Calu3 (cell line): Measurements from ENCODE around the gene CYP19A1. TPM values are rescaled to one million over a fixed set of nuclear protein-coding genes. Genes with fewer than 3 reads are reported as not detected.

Experiments
- BruUV-seq: library from RNA; stranded (reverse); fragments of 400-500 nt; replicated peaks from 2 replicates; lab custom pipeline; 2021; lab: Mats Ljungman, UMichigan
- CTCF ChIA-PET: fragments of 300-600 bp; sonication (Branson Sonifier 250); formaldehyde crosslinking; loops from one replicate; lab custom pipeline; 2022; ENCODE audit warnings: antibody characterized with exemption; lab: Charles Lee
- DNase-seq: peaks from one replicate; pipeline ENCODE4 v3.0.0; 2022
- H3K27ac Mint-ChIP-seq: one replicate; pipeline ENCODE4 v1.8.0; 2022; ENCODE audit warnings: mixed read lengths; ENCODE audit not compliant: unreplicated experiment
- H3K27me3 Mint-ChIP-seq: one replicate; pipeline ENCODE4 v1.8.0; 2022; ENCODE audit warnings: mixed read lengths; ENCODE audit not compliant: unreplicated experiment
- H3K36me3 Mint-ChIP-seq: one replicate; pipeline ENCODE4 v1.8.0; 2022; ENCODE audit warnings: mild to moderate bottlenecking, moderate library complexity, mixed read lengths; ENCODE audit not compliant: insufficient read depth, unreplicated experiment
- H3K4me1 Mint-ChIP-seq: one replicate; pipeline ENCODE4 v1.8.0; 2022; ENCODE audit warnings: mild to moderate bottlenecking, low read depth, mixed read lengths; ENCODE audit not compliant: unreplicated experiment
- H3K4me3 Mint-ChIP-seq: one replicate; pipeline ENCODE4 v1.8.0; 2022; ENCODE audit warnings: mild to moderate bottlenecking, low read depth, moderate library complexity, mixed read lengths; ENCODE audit not compliant: unreplicated experiment
- H3K9me3 Mint-ChIP-seq: one replicate; pipeline ENCODE4 v1.8.0; 2022; ENCODE audit warnings: low read depth, mixed read lengths; ENCODE audit not compliant: unreplicated experiment
- CTCF ChIP-seq: fragments of 200-600 bp; IDR thresholded peaks from one replicate; pipeline ENCODE4 v1.8.0; 2022; ENCODE audit warnings: antibody characterized with exemption; ENCODE audit not compliant: unreplicated experiment
- intact Hi-C: fragments of 100-400 bp; cut with micrococcal nuclease; formaldehyde crosslinking; loops from one replicate; pipeline ENCODE4 v1.10.0; 2022; ENCODE audit not compliant: unreplicated experiment
- total RNA-seq: library from RNA; stranded (reverse); gene quantifications from 2 replicates; pipeline ENCODE4 v1.2.3, GENCODE V29; 2022

CYP19A1 gene
- total RNA-seq, 1 experiment from 2014 or later: not detected

- CTCF ChIA-PET: interaction anchor here (0.6 to 1.9 kb wide), 4 partner anchors 33 to 638 kb away, joined by 3 to 11 read pairs (median 4); no protein-coding TSS in a partner anchor
- no peak for DNase-seq
- H3K27me3 Mint-ChIP-seq: peaks cover 74% of the 10 kb centered on the region
- H3K36me3 Mint-ChIP-seq: no peaks in the 10 kb centered on the region
- TF ChIP-seq CTCF: no peak
- no peak overlapping the region for H3K27ac Mint-ChIP-seq
- no peak overlapping the region for H3K4me3 Mint-ChIP-seq
- H3K4me1 Mint-ChIP-seq: peaks cover 8% of the 10 kb centered on the region
- intact Hi-C loops: no loop called here
- BruUV-seq: no TSS peak
- peaks cover 2% of the 10 kb centered on the region for H3K9me3 Mint-ChIP-seq
Measured at GRCh38 chr15:51288143-51289065, 50.0 kb downstream of the CYP19A1 start.

GRCh38 chr15:51286816-51287215, 51.6 kb downstream of the CYP19A1 start:
- peaks cover 85% of the 10 kb centered on the region for H3K27me3 Mint-ChIP-seq
- no peak for TF ChIP-seq CTCF
- no TSS peak for BruUV-seq
- peaks cover 2% of the 10 kb centered on the region for H3K9me3 Mint-ChIP-seq
- DNase-seq: peak; percentile 23
- intact Hi-C loops: no loop called here
- no peak overlapping the region for H3K27ac Mint-ChIP-seq
- peaks cover 15% of the 10 kb centered on the region for H3K4me1 Mint-ChIP-seq
- CTCF ChIA-PET: interaction anchor here (0.7 to 1.9 kb wide), 7 partner anchors 9 to 212 kb away, joined by 3 to 11 read pairs (median 4); no protein-coding TSS in a partner anchor
- no peaks in the 10 kb centered on the region for H3K36me3 Mint-ChIP-seq
- H3K4me3 Mint-ChIP-seq: no peak overlapping the region

- H3K4me1 Mint-ChIP-seq: peaks cover 15% of the 10 kb centered on the region
- no peaks in the 10 kb centered on the region for H3K9me3 Mint-ChIP-seq
- no TSS peak for BruUV-seq
- no peak overlapping the region for H3K4me3 Mint-ChIP-seq
- no peak for TF ChIP-seq CTCF
- peaks cover 83% of the 10 kb centered on the region for H3K27me3 Mint-ChIP-seq
- intact Hi-C loops: no loop called here
- DNase-seq: no peak
- H3K36me3 Mint-ChIP-seq: no peaks in the 10 kb centered on the region
- CTCF ChIA-PET: interaction anchor here (1.4 kb wide), 1 partner anchor 93 kb away, joined by 4 read pairs; no protein-coding TSS in a partner anchor
- no peak overlapping the region for H3K27ac Mint-ChIP-seq
Measured at GRCh38 chr15:51285399-51285798, 53.0 kb downstream of the CYP19A1 start.

GRCh38 chr15:51284871-51285270, 53.5 kb downstream of the CYP19A1 start:
- no peak for TF ChIP-seq CTCF
- CTCF ChIA-PET: no interaction called here
- BruUV-seq: no TSS peak
- Mint-ChIP-seq H3K9me3 (no peaks in the 10 kb centered on the region), H3K4me3 (no peak overlapping the region), H3K36me3 (no peaks in the 10 kb centered on the region), H3K27ac (no peak overlapping the region), H3K4me1 (peaks cover 15% of the 10 kb centered on the region), H3K27me3 (peaks cover 83% of the 10 kb centered on the region)
- no peak for DNase-seq
- intact Hi-C loops: loop anchor here (5.0 kb wide), 1 partner anchor 123 kb away; no protein-coding TSS in a partner anchor
